K562 (cell line): Measurements from ENCODE around the gene PPARG.

Experiments
- CREM ChIP-seq: IDR thresholded peaks from 2 replicates; pipeline ENCODE4 v1.6.1; 2014; ENCODE audit warnings: antibody characterized with exemption, low read depth
- MAFK ChIP-seq: IDR thresholded peaks from 2 replicates; pipeline ENCODE4 v1.6.1; 2011; ENCODE audit warnings: low read length, improper control_type of control experiment
- NR4A1 ChIP-seq, 2 experiments: fragments of 250-450 bp in 1 of 2; fragments of 450-650 bp in 1 of 2; sonication (Bioruptor Pico) in 1 of 2; IDR thresholded peaks; 2 replicates each; pipeline versions ENCODE4 v1.4.0 to v1.6.1; 2016 to 2020; ENCODE audit warnings: mild to moderate bottlenecking in 2 of 2, missing compliant biosample characterization in 1 of 2, missing genetic modification characterization in 1 of 2, moderate library complexity in 1 of 2
- POLR2A ChIP-seq: fragments of 450-650 bp; conservative IDR thresholded peaks from 2 replicates; pipeline ENCODE4 v1.6.1; 2016

- TF ChIP-seq MAFK = no peak
- TF ChIP-seq NR4A1 (CRISPR knock-in tag; IDR thresholded peaks at IDR 0.05) = no peak
- TF ChIP-seq NR4A1 (tag; IDR thresholded peaks at IDR 0.05) = no peak
- TF ChIP-seq CREM = no peak
- TF ChIP-seq POLR2A = no peak
Observed at GRCh38 chr3:12338595-12339546, 50.0 kb downstream of the PPARG start.
